HG03442 (cell line): Measurements from ENCODE around the gene APOC4.
"Not testable (repeated sequence)": the region's sequence is repeated elsewhere in the genome, so short reads cannot be mapped to it uniquely, and the experiment has no call there.

Experiments
- ATAC-seq: cut with Tn5 transposase; IDR thresholded peaks from one replicate; pipeline ENCODE4 v1.9.1; 2021; ENCODE audit warnings: mild to moderate bottlenecking, moderate library complexity; ENCODE audit not compliant: unreplicated experiment

APOC4 gene, protein sequence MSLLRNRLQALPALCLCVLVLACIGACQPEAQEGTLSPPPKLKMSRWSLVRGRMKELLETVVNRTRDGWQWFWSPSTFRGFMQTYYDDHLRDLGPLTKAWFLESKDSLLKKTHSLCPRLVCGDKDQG

DNA sequence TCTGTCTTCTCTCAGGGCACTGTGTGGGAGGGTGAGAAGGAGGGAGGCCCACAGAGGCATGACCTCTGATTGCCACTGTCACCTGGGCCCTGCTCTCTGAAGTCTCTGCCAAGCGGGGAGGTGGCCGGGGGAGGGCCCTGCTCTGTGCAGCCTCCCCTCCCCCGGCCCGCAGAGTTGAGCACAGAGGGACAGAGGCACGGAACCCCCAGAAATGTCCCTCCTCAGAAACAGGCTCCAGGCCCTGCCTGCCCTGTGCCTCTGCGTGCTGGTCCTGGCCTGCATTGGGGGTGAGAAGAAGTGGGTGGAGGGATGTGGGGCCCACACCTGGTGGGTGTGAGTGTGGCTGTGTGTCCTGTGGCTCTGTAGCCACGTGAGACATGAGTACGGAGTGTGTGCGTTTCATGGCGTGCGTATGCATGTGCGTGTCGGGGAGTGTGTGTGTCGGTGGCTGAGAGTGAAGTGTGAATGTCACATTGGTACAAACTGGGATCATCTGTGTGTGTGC lies at the start of gene APOC4:
TSS of gene APOC4 (plus strand) at position 171 of the 505 bp plus-strand sequence. CDS start at position 212, 41 bp downstream.
- no peak for ATAC-seq

DNA sequence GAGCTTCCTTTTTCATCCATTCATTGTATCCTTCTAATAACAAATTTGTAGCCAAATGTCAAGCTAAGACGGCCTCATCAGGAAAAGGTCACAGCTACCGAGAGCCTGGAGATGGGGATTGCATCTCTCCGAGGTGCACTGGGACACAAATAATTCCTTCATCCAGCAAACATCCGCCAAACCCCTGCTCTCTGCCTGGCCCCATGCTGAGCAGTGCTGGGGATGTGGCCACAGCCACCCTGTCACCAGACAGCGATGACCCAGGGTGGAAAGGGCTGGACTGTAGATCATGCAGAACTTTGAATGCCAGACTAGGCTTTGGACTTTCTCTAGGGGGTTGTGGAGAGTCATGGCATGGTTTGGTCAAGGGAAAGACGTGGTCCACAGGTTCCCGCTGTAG lies 49.1 kb upstream of the APOC4 start:
- ATAC-seq: no peak

DNA sequence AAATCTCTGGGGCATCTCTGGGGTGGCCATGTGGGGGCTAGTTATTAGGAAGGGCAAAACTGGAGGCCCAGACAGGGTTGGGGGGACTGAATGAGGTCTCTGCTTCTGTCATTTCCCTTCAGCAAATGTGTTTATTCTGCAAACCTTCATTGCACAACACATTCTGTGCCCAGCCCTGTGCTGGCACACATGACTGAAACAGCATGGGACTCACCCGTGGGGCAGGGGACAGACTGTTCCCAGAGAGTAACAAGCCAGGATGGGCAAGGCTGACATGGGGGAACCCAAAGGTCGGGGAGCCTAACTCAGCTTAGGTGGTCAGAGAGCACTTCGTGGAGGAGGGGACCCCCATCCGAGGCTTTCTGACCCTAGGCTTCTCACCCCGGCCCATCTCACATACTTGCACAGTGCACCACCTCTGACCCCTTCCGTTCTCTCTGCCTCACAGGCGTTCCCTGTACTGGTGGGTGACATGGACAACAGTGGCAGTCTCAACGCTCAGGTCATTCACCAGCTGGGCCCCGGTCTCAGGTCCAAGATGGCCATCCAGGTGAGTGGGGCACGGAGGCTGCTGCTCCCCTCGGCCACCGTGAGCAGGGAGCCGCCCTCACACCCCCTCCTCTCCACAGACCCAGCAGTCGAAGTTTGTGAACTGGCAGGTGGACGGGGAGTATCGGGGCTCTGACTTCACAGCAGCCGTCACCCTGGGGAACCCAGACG lies 48.5 kb upstream of the APOC4 start:
- no peak for ATAC-seq

DNA sequence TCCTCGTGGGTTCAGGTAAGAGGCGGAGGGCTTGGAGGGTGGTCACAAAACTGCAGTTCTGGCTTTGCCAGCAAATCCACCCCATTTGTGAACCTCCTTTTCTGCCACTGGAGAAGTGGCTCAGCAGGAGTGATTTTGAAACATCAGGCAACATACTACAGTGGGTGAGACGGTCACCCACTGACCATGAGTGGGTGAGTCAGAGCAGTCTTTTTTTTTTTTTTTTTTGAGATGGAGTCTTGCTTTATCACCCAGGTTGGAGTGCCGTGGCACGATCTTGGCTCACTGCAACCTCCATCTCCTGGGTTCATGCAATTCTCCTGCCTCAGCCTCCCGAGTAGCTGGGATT lies 48.0 kb upstream of the APOC4 start:
- ATAC-seq: no peak

DNA sequence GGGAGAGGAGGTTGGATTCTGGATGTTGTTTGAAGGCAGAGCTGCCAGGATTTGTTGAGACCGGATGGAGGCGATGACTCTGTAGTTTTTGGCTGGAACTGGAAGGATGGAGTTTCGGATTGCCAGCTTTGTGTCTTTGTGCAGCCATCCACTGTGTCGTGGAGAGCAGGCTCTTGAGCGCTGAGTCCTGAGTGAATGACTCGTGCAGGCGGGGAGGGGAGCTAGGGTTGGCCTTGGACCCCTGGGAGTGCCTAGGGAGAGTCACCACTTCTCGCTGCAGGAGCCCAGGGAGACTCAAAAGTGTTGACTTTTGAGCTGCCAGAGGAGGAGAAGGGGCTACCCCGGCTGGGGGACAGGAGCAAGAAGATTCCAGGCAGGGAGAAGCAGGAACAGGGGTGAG lies 47.1 kb upstream of the APOC4 start:
- ATAC-seq: no peak

DNA sequence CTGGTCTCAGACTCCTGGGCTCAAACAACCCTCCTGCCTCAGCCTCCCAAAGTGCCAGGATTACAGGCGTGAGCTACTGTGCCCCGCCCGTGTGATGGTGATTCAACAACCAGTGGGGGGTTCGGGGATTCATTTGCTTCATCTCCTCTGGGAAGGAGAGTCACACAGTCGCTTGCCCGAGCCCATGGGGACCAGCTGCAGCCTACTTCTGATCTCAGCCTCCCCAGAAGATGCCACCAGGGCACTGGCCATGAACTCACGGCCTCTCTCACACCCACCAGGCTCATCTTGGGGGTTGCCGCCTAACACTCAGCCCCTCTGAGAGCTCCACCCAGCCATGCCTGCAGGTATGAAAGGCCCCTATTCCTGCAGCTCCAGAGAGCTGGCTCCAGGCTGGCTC lies 44.2 kb upstream of the APOC4 start:
- no peak for ATAC-seq

DNA sequence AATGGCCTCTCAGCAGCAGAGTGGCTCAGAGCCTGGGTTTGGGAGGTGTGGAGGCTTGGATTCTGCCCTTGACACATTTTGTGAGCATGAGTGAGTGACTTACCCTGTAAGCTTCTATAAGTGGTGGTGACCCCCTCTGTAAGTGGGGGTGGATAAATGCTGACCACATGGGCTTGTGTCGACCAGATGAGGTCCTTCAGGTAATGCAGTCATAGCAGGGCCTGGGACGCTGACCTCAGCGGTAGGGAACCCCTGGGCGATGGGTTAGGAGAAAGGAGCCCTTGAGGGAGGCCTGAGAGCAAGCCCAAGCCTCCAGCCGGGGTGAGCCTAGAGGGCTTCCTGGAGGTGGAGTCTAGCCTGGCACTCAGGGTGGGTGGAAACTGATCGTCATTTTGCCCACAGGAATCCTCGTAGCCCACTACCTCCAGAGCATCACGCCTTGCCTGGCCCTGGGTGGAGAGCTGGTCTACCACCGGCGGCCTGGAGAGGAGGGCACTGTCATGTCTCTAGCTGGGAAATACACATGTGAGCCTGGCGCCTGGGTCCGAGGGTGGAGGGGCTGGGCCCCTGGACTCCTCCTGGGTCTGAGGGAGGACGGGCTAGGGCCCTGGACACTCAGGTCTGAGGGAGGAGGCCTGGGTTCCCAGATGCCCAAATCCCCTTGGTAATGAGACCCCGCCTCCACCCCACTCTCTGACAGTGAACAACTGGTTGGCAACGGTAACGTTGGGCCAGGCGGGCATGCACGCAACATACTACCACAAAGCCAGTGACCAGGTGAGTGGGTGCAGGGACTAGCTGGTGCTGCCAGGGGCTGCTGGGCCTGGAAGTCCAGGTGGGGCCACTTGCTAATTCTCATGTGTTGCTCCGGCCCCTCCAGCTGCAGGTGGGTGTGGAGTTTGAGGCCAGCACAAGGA lies 41.5 kb upstream of the APOC4 start:
- no peak for ATAC-seq

DNA sequence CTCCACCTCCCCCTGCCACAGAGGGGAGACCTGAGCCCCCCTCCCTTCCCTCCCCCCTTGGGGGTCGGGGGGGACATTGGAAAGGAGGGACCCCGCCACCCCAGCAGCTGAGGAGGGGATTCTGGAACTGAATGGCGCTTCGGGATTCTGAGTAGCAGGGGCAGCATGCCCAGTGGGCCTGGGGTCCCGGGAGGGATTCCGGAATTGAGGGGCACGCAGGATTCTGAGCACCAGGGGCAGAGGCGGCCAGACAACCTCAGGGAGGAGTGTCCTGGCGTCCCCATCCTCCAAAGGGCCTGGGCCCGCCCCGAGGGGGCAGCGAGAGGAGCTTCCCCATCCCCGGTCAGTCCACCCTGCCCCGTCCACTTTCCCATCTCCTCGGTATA lies 38.8 kb upstream of the APOC4 start:
- ATAC-seq: no peak

DNA sequence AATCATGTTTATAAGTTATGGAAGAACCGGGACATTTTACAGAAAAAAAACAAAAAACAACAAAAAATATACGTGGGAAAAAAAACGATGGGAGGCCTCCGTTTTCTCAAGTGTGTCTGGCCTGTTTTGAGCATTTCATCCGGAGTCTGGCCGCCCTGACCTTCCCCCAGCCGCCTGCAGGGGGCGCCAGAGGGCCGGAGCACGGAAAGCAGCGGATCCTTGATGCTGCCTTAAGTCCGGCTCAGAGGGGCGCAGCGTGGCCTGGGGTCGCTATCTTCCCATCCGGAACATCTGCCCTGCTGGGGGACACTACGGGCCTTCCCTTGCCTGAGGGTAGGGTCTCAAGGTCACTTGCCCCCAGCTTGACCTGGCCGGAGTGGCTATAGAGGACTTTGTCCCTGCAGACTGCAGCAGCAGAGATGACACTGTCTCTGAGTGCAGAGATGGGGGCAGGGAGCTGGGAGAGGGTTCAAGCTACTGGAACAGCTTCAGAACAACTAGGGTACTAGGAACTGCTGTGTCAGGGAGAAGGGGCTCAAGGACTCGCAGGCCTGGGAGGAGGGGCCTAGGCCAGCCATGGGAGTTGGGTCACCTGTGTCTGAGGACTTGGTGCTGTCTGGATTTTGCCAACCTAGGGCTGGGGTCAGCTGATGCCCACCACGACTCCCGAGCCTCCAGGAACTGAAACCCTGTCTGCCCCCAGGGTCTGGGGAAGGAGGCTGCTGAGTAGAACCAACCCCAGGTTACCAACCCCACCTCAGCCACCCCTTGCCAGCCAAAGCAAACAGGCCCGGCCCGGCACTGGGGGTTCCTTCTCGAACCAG lies 38.2 kb upstream of the APOC4 start:
- ATAC-seq: no peak

DNA sequence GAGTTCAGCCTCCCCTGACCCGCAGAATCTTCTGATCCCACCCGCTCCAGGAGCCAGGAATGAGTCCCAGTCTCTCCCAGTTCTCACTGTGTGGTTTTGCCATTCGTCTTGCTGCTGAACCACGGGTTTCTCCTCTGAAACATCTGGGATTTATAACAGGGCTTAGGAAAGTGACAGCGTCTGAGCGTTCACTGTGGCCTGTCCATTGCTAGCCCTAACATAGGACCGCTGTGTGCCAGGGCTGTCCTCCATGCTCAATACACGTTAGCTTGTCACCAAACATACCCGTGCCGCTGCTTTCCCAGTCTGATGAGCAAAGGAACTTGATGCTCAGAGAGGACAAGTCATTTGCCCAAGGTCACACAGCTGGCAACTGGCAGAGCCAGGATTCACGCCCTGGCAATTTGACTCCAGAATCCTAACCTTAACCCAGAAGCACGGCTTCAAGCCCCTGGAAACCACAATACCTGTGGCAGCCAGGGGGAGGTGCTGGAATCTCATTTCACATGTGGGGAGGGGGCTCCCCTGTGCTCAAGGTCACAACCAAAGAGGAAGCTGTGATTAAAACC lies 37.5 kb upstream of the APOC4 start:
- no peak for ATAC-seq

DNA sequence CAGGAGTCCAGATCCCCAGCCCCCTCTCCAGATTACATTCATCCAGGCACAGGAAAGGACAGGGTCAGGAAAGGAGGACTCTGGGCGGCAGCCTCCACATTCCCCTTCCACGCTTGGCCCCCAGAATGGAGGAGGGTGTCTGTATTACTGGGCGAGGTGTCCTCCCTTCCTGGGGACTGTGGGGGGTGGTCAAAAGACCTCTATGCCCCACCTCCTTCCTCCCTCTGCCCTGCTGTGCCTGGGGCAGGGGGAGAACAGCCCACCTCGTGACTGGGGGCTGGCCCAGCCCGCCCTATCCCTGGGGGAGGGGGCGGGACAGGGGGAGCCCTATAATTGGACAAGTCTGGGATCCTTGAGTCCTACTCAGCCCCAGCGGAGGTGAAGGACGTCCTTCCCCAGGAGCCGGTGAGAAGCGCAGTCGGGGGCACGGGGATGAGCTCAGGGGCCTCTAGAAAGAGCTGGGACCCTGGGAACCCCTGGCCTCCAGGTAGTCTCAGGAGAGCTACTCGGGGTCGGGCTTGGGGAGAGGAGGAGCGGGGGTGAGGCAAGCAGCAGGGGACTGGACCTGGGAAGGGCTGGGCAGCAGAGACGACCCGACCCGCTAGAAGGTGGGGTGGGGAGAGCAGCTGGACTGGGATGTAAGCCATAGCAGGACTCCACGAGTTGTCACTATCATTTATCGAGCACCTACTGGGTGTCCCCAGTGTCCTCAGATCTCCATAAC lies 36.4 kb upstream of the APOC4 start, which contains the start of gene APOE:
TSS of gene APOE (plus strand) at position 360 of the 724 bp plus-strand sequence. CDS start 829 bp downstream, outside the sequence.
- ATAC-seq: no peak

DNA sequence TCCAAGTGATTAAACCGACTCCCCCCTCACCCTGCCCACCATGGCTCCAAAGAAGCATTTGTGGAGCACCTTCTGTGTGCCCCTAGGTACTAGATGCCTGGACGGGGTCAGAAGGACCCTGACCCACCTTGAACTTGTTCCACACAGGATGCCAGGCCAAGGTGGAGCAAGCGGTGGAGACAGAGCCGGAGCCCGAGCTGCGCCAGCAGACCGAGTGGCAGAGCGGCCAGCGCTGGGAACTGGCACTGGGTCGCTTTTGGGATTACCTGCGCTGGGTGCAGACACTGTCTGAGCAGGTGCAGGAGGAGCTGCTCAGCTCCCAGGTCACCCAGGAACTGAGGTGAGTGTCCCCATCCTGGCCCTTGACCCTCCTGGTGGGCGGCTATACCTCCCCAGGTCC lies 34.4 kb upstream of the APOC4 start:
- ATAC-seq: no peak

DNA sequence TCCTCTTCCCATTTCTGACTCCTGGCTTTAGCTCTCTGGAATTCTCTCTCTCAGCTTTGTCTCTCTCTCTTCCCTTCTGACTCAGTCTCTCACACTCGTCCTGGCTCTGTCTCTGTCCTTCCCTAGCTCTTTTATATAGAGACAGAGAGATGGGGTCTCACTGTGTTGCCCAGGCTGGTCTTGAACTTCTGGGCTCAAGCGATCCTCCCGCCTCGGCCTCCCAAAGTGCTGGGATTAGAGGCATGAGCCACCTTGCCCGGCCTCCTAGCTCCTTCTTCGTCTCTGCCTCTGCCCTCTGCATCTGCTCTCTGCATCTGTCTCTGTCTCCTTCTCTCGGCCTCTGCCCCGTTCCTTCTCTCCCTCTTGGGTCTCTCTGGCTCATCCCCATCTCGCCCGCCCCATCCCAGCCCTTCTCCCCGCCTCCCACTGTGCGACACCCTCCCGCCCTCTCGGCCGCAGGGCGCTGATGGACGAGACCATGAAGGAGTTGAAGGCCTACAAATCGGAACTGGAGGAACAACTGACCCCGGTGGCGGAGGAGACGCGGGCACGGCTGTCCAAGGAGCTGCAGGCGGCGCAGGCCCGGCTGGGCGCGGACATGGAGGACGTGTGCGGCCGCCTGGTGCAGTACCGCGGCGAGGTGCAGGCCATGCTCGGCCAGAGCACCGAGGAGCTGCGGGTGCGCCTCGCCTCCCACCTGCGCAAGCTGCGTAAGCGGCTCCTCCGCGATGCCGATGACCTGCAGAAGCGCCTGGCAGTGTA lies 33.8 kb upstream of the APOC4 start:
- ATAC-seq: no peak

DNA sequence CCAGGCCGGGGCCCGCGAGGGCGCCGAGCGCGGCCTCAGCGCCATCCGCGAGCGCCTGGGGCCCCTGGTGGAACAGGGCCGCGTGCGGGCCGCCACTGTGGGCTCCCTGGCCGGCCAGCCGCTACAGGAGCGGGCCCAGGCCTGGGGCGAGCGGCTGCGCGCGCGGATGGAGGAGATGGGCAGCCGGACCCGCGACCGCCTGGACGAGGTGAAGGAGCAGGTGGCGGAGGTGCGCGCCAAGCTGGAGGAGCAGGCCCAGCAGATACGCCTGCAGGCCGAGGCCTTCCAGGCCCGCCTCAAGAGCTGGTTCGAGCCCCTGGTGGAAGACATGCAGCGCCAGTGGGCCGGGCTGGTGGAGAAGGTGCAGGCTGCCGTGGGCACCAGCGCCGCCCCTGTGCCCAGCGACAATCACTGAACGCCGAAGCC lies 33.2 kb upstream of the APOC4 start:
- no peak for ATAC-seq

DNA sequence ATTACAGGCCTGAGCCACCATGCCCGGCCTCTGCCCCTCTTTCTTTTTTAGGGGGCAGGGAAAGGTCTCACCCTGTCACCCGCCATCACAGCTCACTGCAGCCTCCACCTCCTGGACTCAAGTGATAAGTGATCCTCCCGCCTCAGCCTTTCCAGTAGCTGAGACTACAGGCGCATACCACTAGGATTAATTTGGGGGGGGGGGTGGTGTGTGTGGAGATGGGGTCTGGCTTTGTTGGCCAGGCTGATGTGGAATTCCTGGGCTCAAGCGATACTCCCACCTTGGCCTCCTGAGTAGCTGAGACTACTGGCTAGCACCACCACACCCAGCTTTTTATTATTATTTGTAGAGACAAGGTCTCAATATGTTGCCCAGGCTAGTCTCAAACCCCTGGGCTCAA lies 32.3 kb upstream of the APOC4 start:
- no peak for ATAC-seq

DNA sequence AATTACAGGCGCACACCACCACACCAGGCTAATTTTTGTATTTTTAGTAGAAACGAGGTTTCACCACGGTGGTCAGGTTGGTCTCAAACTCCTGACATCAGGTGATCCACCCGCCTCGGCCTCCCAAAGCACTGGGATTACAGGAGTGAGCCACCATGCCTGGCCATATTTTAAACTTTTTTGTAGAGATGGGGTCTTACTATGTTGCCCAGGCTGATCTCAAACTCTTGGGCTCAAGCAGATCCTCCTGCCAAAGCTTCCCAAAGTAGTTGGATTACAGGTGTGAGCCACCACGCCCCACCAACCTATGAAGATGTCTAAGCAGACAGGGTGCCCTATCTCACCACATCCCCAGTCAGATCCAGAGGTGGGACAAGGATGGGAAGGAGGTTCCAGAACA lies 30.1 kb upstream of the APOC4 start:
- ATAC-seq: not testable (repeated sequence)

DNA sequence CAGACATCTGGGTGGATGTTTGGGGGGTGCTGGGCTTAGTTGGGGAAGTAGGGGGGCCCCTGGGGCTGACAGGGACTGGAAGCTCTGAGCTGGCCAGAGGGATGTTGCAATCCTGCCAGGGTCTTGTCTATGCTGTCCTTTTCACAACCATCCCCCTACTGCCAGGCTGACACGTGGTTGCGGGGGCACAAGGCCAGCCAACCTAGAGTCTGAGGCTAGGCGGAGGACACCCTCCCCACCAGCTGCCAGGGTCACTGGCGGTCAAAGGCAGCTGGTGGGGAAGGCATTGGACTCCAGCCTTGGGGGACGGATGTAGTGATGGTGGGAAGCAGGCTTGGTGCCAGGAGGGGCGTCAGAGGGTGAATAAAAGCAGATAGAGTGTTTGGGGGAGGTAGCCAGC lies 29.2 kb upstream of the APOC4 start:
- no peak for ATAC-seq

DNA sequence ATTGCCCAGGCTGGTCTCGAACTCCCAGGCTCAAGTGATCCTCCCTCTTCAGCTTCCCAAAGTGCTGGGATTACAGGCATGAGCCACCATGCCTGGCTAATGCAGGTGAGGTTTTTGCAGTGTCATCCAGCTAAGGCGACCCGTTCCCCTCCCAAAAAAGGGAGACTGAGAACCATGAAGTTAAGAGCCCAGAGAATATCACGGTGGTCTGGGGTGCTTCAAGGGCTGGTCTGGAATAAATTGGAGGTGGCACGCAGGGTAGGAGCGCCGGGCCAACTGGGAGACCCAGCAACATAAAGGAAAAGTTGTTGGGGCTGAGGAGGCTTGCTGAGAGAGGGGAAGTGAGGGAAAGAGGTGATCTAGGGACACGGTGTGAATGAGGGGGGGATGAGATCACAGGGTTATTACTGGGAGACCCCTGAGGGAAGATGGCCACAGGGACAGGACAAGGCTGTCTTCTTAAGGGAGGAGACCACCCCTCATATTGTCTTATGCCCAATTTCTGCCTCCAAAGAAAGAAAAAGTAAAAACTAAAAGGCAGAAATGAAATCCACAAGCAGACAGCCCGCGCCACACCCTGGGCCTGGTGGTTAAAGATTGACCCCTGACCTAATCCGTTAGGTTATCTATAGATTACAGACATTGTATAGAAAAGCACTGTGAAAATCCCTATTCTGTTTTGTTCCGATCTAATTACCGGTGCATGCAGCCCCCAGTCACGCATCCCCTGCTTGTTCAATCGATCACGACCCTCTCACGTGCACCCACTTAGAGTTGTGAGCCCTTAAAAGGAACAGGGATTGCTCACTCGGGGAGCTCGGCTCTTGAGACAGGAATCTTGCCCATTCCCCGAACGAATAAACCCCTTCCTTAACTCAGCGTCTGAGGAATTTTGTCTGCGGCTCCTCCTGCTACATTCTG lies 28.3 kb upstream of the APOC4 start:
- ATAC-seq: not testable (repeated sequence)
